HEK293 (cell line): ENCODE measurements around the gene PPP1R3G.

Experiments used
- CTCF ChIA-PET: fragments of 350-600 bp; formaldehyde crosslinking; extraction: SDS; loops from one replicate; lab custom pipeline; 2021; ENCODE audit warnings: antibody characterized with exemption; lab: Yijun Ruan, JAX
- POLR2A ChIA-PET: fragments of 300-600 bp; formaldehyde crosslinking; extraction: SDS; loops from one replicate; lab custom pipeline; 2020; ENCODE audit warnings: antibody characterized with exemption, inconsistent platforms; lab: Yijun Ruan, JAX
- H3K27ac ChIP-seq: fragments of 200-500 bp; sonication (Bioruptor generic); 2 replicates; pipeline ENCODE4 v1.5.1; 2014; ENCODE audit warnings: low read depth, low read length, control low read depth, inconsistent platforms; ENCODE audit errors: extremely low read depth
- H3K36me3 ChIP-seq, 2 experiments: fragments of 200-500 bp in 1 of 2; sonication (Bioruptor generic) in 1 of 2; 1 replicate in 1 of 2; 2 replicates in 1 of 2; pipeline ENCODE4 v1.5.1; 2014 to 2017; ENCODE audit warnings: inconsistent platforms in 2 of 2, low read length in 2 of 2; ENCODE audit not compliant: control insufficient read depth in 2 of 2, insufficient read depth in 1 of 2
- H3K4me1 ChIP-seq: fragments of 200-500 bp; sonication (Bioruptor generic); 2 replicates; pipeline ENCODE4 v1.5.1; 2014; ENCODE audit warnings: mild to moderate bottlenecking, low read length, inconsistent platforms; ENCODE audit not compliant: control insufficient read depth, insufficient read depth
- H3K4me3 ChIP-seq: 2 replicates; pipeline ENCODE4 v1.5.1; 2011; ENCODE audit warnings: low read depth, mild to moderate bottlenecking, control low read depth, low read length, moderate library complexity
- H3K9me3 ChIP-seq: fragments of 200-500 bp; sonication (Bioruptor generic); 2 replicates; pipeline ENCODE4 v1.5.1; 2014; ENCODE audit warnings: low read depth, low read length, inconsistent platforms; ENCODE audit not compliant: control insufficient read depth, insufficient read depth
- FEZF1 ChIP-seq: fragments of 450-650 bp; formaldehyde crosslinking; IDR thresholded peaks from 2 replicates; pipeline ENCODE4 v1.5.1; 2016; ENCODE audit warnings: missing biosample characterization, missing genetic modification characterization
- GLIS2 ChIP-seq: fragments of 450-650 bp; formaldehyde crosslinking; IDR thresholded peaks from 2 replicates; pipeline ENCODE4 v1.5.1; 2016; ENCODE audit warnings: missing biosample characterization, missing genetic modification characterization
- MZF1 ChIP-seq: fragments of 450-650 bp; formaldehyde crosslinking; IDR thresholded peaks from 2 replicates; pipeline ENCODE4 v1.5.1; 2017; ENCODE audit warnings: missing biosample characterization, missing genetic modification characterization, borderline replicate concordance
- PRDM1 ChIP-seq: fragments of 450-650 bp; formaldehyde crosslinking; IDR thresholded peaks from 2 replicates; pipeline ENCODE4; 2016; ENCODE audit warnings: missing biosample characterization, missing genetic modification characterization
- PRDM6 ChIP-seq: fragments of 450-650 bp; formaldehyde crosslinking; IDR thresholded peaks from 2 replicates; pipeline ENCODE4 v1.5.1; 2017; ENCODE audit warnings: missing biosample characterization, missing genetic modification characterization
- TSHZ1 ChIP-seq: fragments of 450-650 bp; formaldehyde crosslinking; IDR thresholded peaks from 2 replicates; pipeline ENCODE4 v1.5.1; 2016; ENCODE audit warnings: missing biosample characterization, missing genetic modification characterization, borderline replicate concordance
- YY2 ChIP-seq: fragments of 450-650 bp; formaldehyde crosslinking; IDR thresholded peaks from 2 replicates; pipeline ENCODE4 v1.5.1; 2016; ENCODE audit warnings: missing biosample characterization, missing genetic modification characterization
- ZBTB11 ChIP-seq: fragments of 450-650 bp; formaldehyde crosslinking; conservative IDR thresholded peaks from 2 replicates; pipeline ENCODE4 v1.5.1; 2016; ENCODE audit warnings: low read depth, missing biosample characterization, missing genetic modification characterization
- ZBTB20 ChIP-seq: fragments of 450-650 bp; formaldehyde crosslinking; IDR thresholded peaks from 2 replicates; pipeline ENCODE4 v1.5.1; 2016; ENCODE audit warnings: missing biosample characterization, missing genetic modification characterization
- ZBTB21 ChIP-seq: fragments of 450-650 bp; formaldehyde crosslinking; IDR thresholded peaks from 2 replicates; pipeline ENCODE4 v1.5.1; 2017; ENCODE audit warnings: missing biosample characterization, missing genetic modification characterization
- ZFP3 ChIP-seq: fragments of 450-650 bp; formaldehyde crosslinking; IDR thresholded peaks from 2 replicates; pipeline ENCODE4 v1.5.1; 2016; ENCODE audit warnings: low read depth, missing biosample characterization, missing genetic modification characterization
- ZNF423 ChIP-seq: fragments of 450-650 bp; formaldehyde crosslinking; IDR thresholded peaks from 2 replicates; pipeline ENCODE4 v1.5.1; 2016; ENCODE audit warnings: missing biosample characterization, missing genetic modification characterization
- ZNF426 ChIP-seq: fragments of 450-650 bp; formaldehyde crosslinking; IDR thresholded peaks from 2 replicates; pipeline ENCODE4 v1.5.1; 2017; ENCODE audit warnings: missing biosample characterization, missing genetic modification characterization, mild to moderate bottlenecking, inconsistent platforms, moderate library complexity
- ZNF529 ChIP-seq: fragments of 450-650 bp; formaldehyde crosslinking; IDR thresholded peaks from 2 replicates; pipeline ENCODE4 v1.5.1; 2017; ENCODE audit warnings: missing genetic modification characterization, missing biosample characterization; ENCODE audit not compliant: insufficient replicate concordance
- ZNF555 ChIP-seq: fragments of 450-650 bp; formaldehyde crosslinking; conservative IDR thresholded peaks from 2 replicates; pipeline ENCODE4 v1.5.1; 2017; ENCODE audit warnings: missing biosample characterization, mild to moderate bottlenecking, missing genetic modification characterization, inconsistent platforms
- ZNF707 ChIP-seq: fragments of 450-650 bp; formaldehyde crosslinking; IDR thresholded peaks from 2 replicates; pipeline ENCODE4 v1.5.1; 2016; ENCODE audit warnings: missing biosample characterization, missing genetic modification characterization

Gene PPP1R3G

GRCh38 chr6:5078121-5078669, 6.9 kb upstream of the PPP1R3G start (continued):
- TF ChIP-seq ZFP3 (tag by site-specific recombination): no peak
- no peak for TF ChIP-seq MZF1 (tag by site-specific recombination)
- no peak for TF ChIP-seq ZNF423 (tag by site-specific recombination)
- no peak for TF ChIP-seq TSHZ1 (tag by site-specific recombination)
- no peak for TF ChIP-seq PRDM1 (tag by site-specific recombination)
- no peak for TF ChIP-seq PRDM6 (tag by site-specific recombination)
- no peak for TF ChIP-seq ZNF426 (tag by site-specific recombination)
- no peak for TF ChIP-seq ZNF555 (tag by site-specific recombination)

GRCh38 chr6:5079692-5080091, 5.4 kb upstream of the PPP1R3G start:
- Histone ChIP-seq H3K4me1 (no peaks in the 10 kb centered on the region), H3K4me3 (no peak overlapping the region), H3K36me3 (no peaks in the 10 kb centered on the region), H3K9me3 (no peaks in the 10 kb centered on the region), H3K27ac (no peak overlapping the region)
- ChIA-PET CTCF (interaction anchor here (0.6 to 2.1 kb wide), 5 partner anchors 12 to 921 kb away, joined by 3 to 12 read pairs (median 4); no protein-coding TSS in a partner anchor), POLR2A (no interaction called here)
- TF ChIP-seq ZBTB11 (tag by site-specific recombination) (no peak), ZBTB20 (tag by site-specific recombination) (no peak), ZNF707 (no peak), ZNF529 (no peak), YY2 (tag by site-specific recombination) (no peak), GLIS2 (tag by site-specific recombination) (no peak), FEZF1 (tag by site-specific recombination) (no peak), ZBTB21 (tag by site-specific recombination) (no peak)
